LNCaP clone FGC (cell line): Measurements from ENCODE around the gene SMS.

Source experiments
- DNase-seq: peaks from one replicate; pipeline ENCODE4 v3.0.0-alpha.2; 2011; ENCODE audit warnings: low read depth
- H3K4me3 ChIP-seq: 2 replicates; pipeline ENCODE4 v1.5.1; 2011; ENCODE audit warnings: mild to moderate bottlenecking, low read depth, low read length, control low read depth
- TF ChIP-seq, protein P1 (sequence below): IDR thresholded peaks from 2 replicates; pipeline ENCODE4 v1.5.1; 2012; ENCODE audit warnings: mild to moderate bottlenecking; ENCODE audit not compliant: control insufficient read depth, insufficient read depth; ENCODE audit errors: extremely low read depth

Gene SMS

GRCh38 chrX:22039541-22039940, 99.0 kb downstream of the SMS start:
- DNase-seq: no peak
- TF ChIP-seq, protein P1, sequence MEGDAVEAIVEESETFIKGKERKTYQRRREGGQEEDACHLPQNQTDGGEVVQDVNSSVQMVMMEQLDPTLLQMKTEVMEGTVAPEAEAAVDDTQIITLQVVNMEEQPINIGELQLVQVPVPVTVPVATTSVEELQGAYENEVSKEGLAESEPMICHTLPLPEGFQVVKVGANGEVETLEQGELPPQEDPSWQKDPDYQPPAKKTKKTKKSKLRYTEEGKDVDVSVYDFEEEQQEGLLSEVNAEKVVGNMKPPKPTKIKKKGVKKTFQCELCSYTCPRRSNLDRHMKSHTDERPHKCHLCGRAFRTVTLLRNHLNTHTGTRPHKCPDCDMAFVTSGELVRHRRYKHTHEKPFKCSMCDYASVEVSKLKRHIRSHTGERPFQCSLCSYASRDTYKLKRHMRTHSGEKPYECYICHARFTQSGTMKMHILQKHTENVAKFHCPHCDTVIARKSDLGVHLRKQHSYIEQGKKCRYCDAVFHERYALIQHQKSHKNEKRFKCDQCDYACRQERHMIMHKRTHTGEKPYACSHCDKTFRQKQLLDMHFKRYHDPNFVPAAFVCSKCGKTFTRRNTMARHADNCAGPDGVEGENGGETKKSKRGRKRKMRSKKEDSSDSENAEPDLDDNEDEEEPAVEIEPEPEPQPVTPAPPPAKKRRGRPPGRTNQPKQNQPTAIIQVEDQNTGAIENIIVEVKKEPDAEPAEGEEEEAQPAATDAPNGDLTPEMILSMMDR: no peak
- H3K4me3 ChIP-seq: no peak overlapping the region

DNA sequence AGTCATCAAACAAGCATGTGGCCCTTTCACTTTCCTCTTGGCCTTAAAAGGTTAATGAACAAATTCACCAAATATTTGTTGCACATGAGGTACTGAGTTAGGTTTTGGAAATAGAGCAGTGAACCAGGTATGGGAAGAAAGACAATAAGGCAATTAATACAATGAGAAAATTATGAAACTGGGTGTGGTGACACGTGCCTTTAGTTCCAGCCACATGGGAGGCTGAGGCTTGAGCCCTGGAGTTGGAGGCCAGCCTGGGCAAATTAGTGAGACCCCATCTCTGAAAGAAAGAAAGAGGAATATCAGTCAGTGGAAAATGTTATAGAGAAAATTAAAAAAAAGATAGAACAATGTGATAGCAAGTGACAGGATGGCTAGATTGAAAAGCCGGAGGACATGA, 99.7 kb downstream of the SMS start:
- TF ChIP-seq, protein P1: no peak
- no peak overlapping the region for H3K4me3 ChIP-seq
- DNase-seq: no peak

DNA sequence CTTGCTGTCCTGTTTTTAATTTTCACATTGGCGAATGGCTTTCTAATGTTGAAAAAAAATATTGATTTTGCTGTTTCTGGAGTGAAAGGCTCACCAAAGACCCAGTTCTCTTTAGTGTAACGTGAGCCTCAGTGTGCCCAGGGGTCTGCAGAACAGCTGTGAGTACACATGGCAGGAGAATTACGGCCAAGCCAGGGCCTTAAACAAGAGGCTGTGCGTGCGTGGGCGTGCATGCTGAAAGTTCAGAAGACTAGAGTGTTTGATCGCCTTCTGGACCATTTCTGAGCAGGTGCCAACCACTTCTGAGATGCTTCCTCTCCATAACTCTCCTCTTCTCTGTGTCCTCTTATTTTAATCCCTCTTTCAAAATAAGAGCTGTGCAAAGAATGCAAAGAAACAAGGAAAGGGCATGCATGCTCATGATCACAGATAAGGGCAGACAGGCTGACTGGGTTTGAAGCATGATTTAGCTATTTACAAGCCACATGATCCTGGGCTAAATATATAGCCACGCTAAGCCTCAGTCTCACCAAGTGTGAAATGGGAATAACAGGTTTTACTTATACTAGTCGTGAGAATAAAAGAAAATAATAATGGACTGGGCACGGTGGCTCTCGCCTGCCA, 101.5 kb downstream of the SMS start:
- no peak overlapping the region for H3K4me3 ChIP-seq
- DNase-seq: no peak
- TF ChIP-seq, protein P1: no peak

DNA sequence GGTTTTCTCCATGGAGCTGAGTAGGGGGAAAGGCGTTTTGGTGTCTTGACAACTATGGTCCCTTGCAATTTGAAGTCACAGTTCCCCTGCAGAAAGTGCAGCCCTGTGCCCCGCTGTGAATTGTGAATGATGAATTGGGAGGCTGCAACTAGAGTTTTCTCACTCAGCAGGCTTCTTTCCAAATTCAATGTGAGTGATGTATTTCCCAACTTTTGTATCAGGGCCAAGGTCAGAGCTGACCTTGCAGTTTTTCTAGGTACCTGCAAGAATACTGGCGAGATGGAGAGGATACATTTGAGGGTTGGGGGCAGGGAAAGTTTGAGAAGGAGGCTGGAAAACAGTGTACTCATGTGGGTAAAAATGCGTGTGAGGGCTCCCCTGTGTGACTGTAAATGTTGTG, 103.4 kb downstream of the SMS start:
- TF ChIP-seq, protein P1: no peak
- no peak overlapping the region for H3K4me3 ChIP-seq
- no peak for DNase-seq
